ENCODE results near the gene JAZF1.

The JAZF1 gene

GRCh38 chr7:27834179-27834921 is 346.2 kb downstream of the JAZF1 start:
- DNase-seq (ENCODE audit: low spot score) = no peak

DNA sequence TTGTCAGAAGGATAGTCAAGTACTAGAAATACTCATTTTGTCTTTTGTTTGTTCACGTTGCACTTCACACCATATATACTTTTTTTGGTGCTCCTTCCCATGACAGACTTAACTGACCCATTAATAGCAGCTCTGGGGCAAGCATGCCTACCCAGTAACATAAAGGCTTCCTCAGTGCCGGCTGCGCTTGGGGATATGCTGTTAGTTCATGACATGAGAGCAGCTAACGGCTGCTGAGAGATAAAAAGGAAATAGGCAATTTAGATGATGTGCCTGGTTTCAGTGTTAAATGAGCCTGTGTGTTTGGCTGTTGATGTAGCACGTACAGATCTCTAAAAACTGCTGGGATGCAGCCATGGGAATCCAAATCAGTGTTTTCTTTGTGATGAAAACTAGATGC is 354.2 kb downstream of the JAZF1 start:
- DNase-seq (ENCODE audit: low spot score) = no peak

GRCh38 chr7:27825891-27826290 is 354.7 kb downstream of the JAZF1 start:
- no peak for DNase-seq (ENCODE audit: low spot score)

DNA sequence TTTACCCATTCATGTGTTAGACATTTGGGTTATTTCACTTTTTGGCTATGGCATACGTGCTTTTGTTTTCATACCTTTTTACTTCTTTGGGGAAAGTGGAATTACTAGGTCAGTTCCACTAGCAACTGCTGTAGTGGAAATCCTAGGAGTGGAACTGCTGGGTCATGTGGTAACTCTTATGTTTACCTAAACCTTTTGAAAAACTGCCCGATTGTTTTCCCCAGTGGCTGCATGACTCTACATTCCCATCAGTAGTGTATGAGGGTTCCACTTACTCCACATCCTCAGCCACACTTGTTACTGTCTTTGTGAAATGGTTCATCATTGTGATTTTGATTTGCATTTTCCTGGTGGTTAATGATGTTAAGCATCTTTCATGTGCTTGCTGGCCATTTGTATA is 358.4 kb downstream of the JAZF1 start:
- no peak for DNase-seq (ENCODE audit: low spot score)

- no peak for DNase-seq (ENCODE audit: low spot score)
Measured at GRCh38 chr7:27812706-27813105, 367.9 kb downstream of the JAZF1 start.

DNA sequence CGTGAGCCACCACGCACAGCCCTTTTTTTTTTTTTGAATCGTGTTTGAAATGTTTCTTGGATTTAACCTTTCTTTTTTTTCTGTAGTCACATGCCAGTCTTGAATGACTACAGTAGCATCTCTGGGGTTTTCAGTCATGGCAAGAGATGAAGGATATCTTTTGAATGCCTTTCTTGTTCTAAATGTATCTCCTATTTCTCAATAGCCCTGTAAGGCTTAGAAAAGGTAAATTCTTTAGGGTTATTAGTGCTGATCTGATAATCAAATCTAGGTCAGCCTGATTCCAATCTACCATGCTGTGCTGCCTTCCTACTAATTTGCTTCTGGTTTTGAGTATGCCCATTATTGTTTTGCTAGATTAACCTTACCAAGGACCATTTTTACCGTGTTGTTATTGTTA is 370.4 kb downstream of the JAZF1 start:
- DNase-seq (ENCODE audit: low spot score) = no peak

DNA sequence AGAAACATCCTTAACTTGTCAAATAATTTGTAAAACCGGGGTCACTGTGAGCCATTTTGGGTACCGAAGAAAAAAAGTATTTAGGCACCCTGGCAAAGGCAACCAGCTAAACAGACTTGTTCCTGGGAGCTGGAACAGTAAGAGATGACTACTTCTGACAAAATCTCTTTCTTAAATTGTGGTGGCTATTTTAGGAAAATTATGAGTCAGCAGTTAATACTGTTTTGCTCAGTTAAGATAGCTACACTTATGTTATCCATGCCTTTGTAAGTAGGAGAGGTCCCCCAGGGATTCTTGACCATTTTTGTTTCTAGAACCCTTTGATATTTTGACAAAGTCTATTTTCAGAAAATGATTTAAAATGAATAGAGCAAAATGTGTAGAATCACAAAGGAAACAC is 372.0 kb downstream of the JAZF1 start:
- no peak for DNase-seq (ENCODE audit: low spot score)

DNA sequence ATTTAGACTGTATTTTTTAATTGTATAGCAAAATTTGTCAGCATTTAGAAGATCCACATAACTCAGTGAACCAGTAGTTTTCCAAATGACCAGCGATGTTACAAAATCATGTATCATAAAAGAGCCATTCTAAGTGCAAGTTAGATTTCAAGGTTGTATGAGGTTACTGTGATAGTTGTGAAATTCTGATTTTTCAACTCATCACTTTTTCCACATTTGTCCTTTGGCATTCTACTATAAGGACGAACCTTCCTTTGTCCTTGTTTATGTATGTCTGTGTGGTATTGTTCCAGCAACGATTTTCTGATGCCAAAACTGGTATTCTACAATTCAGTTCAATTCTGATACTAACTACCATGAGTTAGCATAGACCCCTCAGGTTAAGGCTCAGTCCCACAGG is 376.5 kb downstream of the JAZF1 start:
- no peak for DNase-seq (ENCODE audit: low spot score)

DNA sequence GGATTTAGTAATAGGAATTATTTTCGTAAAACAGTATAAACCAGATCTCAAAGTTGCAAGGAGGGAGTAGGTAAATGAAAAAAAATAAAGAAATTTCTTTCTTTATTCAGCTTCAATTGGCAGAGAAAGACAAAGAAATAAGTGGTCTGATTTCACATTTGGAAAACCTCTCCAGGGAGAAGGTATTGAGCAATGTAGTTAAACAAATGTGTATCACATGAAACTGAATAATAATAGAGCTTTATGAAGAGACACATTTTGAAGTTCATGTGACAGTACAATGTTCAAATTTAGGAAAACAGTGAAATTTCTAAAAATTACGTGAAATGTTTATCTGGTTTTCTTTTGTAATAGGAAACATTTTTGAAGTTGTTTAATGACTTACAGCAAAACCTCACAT is 377.6 kb downstream of the JAZF1 start:
- no peak for DNase-seq (ENCODE audit: low spot score)

DNA sequence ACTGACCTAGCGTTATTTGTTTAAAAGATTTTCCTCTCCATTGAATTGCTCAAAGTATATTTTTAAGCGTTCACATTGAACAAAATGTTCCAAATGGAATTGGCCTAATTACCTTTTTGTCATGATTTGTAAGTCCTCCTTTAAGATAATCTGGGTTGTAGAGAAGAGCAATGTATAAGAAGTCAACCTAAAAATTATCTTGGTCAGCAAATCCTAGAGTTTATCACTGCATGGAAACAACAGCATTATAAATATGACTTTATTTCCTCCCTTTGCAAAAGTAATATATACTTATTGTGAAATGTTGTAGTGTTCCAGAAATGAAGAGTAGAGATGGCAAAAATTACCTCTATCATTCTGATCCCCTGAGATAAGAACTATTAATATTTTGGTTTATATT is 381.4 kb downstream of the JAZF1 start:
- DNase-seq (ENCODE audit: low spot score) = no peak

- DNase-seq (ENCODE audit: low spot score) = no peak
Measured at GRCh38 chr7:27795977-27796376, 384.6 kb downstream of the JAZF1 start.

GRCh38 chr7:27793780-27794179 is 386.8 kb downstream of the JAZF1 start:
- DNase-seq (ENCODE audit: low spot score) = no peak

- no peak for DNase-seq (ENCODE audit: low spot score)
Measured at GRCh38 chr7:27788437-27788836, 392.2 kb downstream of the JAZF1 start.

DNA sequence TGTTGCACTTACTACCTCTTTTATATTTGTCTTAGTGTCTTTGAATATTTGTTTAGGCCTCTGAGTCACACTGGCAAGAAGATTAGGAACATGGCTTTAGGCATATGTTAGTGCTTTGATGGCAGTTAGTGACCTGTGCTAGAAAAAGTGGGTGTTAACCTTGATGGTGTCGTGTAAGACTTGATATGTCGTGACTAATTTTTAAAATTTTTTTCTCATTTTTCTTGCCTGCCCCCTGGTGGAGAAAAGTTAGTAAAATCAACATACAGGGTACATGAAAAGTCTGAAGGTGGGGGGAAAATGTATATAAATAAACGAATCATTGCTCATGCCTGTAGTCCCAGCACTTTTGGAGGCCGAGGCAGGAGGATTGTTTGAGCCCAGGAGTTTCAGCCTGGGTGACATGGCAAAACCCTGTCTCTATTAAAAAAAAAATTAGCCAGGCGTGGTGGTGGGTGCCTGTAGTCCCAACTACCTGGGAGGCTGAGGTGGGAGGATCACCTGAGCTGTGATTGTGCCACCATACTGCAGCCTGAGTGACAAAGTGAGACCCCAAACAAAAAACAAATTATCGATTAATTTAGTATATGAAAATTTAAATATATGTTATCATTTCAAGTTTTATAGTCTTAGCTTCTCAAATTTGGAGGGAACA is 396.1 kb downstream of the JAZF1 start:
- peak; percentile 18 for DNase-seq (ENCODE audit: low spot score)

GRCh38 chr7:27782849-27783248 is 397.7 kb downstream of the JAZF1 start:
- DNase-seq (ENCODE audit: low spot score) = no peak

DNA sequence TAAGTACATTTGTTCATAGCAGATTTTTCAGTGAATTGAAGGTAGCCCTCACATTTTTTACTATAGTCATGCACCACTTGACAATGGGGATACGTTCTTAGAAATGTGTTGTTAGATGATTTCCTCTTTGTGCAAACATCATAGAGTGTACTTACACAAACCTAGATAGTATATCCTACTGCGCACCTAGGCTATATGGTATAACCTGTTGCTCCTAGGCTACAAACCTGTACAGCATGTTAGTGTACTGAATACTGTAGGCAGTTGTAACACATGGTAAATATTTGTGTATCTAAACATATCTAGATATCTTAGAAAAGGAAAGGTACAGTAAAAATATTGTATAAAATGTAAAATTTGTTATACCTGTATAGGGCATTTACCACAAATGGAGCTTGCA is 399.4 kb downstream of the JAZF1 start:
- DNase-seq (ENCODE audit: low spot score) = no peak

Data from iPS-NIHi11 (cell line).